GM21737 (cell line): ENCODE measurements around the gene COPS3.

Experiments
- ATAC-seq: cut with Tn5 transposase; IDR thresholded peaks from one replicate; pipeline ENCODE4 v1.9.1; 2021; ENCODE audit warnings: mild to moderate bottlenecking, moderate library complexity; ENCODE audit not compliant: unreplicated experiment

COPS3 gene

GRCh38 chr17:17246879-17247278, 34.2 kb downstream of the COPS3 start:
- ATAC-seq, result no peak

DNA sequence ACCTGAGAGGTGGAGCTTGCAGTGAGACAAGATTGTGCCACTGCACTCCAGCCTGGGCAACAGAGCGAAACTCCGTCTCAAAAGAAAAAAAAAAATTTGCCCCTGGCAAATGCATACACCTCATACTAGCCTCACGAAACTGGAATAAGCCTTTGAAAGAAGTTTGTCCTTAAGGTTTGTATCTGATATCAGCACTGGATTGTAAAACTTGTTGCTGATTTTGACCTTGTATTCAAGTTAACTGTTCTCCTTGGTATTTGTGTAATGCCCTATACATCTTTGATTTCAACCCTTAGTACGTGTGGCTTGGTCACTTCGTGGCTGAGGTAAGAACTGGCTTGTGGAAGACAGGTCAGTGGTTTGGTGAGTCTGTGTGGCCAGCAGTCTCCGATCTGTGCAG, 37.9 kb downstream of the COPS3 start:
- no peak for ATAC-seq

DNA sequence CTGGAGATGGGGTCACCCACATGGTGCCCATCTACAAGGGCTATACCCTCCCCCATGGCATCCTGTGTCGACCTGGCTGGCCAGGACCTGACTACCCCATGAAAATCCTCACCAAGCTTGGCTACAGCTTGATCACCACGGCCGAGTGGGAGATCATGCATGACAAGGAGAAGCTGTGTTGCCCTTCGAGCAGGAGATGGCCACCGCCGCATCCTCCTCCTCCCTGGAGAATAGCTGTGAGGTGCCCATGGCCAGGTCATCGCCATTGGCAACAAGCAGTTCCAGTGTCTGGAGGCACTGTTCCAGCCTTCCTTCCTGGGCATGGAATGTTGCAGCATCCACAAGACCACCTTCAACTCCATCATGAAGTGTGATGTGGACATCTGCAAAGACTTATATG, 38.8 kb downstream of the COPS3 start:
- no peak for ATAC-seq

- ATAC-seq, result no peak
Observed at GRCh38 chr17:17241656-17242055, 39.4 kb downstream of the COPS3 start.

DNA sequence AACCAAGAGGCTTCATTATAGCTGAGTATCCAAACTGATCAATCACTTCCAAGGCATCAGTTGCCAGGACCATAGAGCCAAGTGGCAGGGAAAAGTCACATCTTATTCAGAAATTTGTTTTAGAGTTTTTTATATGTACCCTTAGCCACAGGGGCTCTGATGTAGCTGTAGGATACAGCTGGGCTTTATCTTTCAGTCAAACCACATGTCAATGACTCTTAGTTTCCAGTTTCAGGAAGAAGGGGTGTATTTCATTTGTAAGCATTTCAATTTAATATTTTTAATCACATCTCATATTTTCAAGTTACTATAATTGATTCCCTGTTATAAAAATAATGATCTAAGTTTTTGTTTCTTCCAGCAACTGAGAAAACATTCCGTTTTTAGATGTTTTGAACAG, 41.2 kb downstream of the COPS3 start:
- no peak for ATAC-seq

GRCh38 chr17:17237026-17237799, 43.8 kb downstream of the COPS3 start, which contains the start of gene FLCN:
TSS of gene FLCN (minus strand) at chr17:17237168. CDS start at chr17:17228137, 9,031 bp downstream.
- ATAC-seq, result peak; percentile 71

DNA sequence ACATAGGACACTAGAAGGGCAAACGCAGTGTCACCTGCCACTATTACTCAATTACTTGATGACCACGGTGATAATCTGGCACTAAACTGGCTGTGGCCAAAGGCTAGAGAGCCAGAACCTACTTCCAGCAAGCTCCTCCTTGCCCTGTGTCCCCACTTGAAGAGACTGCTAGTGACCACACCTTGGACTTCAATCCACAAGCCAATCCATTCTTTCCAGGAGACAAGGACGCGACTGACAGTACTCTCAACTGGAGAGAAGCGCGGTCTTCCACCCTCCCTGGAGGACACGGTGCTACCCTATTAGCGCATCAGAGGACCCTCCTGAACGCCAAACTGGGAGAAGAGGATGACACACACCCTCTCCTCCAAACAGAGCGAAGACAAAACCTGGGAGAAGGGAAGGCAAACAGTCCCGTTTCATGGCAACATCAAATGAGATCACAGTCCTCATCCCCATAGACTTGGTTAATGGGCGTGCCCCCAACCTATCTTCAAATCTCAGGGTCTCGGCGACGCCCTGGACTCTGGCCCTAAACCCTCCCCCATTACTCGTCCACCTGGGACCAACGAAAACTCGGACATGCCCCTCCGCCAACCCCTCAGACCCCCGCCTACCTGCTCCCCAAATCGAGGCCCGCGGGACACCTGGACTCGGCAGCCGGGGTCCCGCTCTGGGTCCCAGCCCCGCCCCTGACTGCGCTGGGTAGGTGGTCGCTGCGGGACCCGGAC, 44.6 kb downstream of the COPS3 start:
- peak; percentile 4 for ATAC-seq

DNA sequence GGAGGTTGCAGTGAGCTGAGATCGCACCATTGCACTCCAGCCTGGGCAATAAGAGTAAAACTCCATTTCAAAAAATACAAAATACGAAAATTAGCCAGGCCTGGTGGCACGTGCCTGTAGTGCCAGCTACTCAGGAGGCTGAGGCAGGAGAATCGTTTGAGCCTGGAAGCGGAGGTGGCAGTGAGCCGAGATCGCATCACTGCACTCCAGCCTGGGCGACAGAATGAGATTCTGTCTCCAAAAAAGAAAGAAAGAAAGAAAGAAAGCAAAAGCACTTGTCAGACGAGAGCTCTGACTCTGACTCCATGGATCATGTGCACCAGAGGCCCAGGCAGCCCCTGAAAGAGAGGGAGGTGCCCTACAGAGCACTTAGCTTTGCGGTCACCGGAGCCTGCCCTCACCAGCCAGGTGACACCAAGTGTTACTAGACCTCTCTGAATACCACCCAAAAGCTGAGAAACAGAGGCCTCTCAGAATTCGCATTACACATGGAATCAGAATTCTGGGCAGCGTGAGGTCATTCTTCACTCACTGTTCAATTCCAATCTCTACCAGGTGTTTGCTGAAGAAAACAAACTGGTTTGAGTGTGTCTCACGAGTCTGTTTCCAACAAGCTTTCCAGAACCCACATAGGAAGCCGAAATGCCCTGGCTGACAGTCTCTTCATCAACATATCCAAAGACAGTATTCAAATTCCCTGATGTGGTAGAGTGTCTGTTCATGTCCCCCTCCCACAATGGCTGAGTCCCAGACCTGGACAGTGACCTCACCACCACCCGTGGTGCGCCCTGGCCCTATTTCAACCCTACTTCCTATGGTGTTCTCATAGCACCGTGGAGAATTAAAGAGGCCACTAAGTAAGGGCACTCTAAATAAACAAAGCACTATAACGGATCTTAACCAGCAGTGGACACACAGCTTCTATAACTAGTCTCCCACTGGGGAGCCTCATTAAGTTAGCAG, 45.6 kb downstream of the COPS3 start:
- ATAC-seq, result no peak

GRCh38 chr17:17232303-17232621, 48.8 kb downstream of the COPS3 start:
- ATAC-seq, result no peak

GRCh38 chr17:17231621-17232302, 49.3 kb downstream of the COPS3 start:
- no peak for ATAC-seq

GRCh38 chr17:17229416-17230384, 51.3 kb downstream of the COPS3 start:
- no peak for ATAC-seq

DNA sequence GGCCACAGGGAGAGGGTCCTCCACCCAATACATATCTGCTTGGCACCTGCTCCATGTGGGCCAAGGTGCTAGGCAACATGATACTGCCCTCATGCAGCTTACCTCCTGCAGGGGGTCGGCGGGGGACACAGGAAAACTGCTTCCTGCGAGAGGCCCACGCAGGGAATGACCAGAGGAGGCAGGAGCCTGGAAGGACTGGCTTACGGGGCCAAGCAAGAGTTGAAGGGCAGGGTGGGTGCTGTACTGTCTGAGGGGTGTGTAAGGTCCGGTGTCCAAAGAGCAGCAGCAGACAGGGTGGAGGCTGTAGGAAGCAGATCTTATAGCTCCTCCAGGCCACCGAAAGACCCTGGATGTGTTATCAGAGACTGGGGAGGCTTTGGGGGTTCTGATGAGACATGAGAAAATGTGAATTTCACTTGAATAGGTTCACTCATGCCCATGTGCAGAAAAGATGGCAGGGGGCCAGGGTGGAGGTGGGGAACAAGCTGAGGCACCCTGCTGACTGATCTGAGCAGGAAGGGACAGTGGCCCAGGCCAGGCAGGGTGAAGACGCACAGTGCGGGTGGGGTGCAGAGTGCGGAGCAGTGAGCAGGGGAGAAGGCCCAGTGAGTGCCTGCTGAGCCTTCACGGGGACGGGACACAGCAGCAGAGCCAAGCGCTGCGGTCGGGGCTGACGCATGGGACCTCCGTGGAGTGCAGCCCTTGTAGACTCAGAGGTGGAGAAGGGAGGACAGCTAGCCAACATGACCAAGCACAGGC, 52.3 kb downstream of the COPS3 start:
- no peak for ATAC-seq

- ATAC-seq, result no peak
Observed at GRCh38 chr17:17227608-17228520, 53.2 kb downstream of the COPS3 start.

- no peak for ATAC-seq
Observed at GRCh38 chr17:17226451-17227265, 54.4 kb downstream of the COPS3 start.

DNA sequence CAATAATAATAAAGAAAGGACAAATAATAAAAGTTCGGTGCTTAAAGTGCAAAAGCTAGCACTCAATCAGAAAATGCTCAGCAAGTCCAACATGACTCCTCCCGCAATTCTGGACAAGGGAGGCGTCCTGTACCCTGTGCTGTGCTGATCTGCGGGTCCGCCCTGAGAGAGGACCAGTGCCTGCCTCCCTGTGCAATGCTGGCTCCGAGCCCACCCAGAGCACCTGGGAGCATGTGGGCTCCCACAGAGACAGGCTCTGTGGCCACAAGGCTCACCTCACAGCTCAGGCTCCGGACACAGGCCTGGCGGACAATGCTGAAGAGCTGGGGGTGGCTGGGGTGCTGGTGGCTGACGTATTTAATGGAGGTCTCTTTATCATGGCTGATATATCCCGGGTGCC, 55.1 kb downstream of the COPS3 start:
- no peak for ATAC-seq

DNA sequence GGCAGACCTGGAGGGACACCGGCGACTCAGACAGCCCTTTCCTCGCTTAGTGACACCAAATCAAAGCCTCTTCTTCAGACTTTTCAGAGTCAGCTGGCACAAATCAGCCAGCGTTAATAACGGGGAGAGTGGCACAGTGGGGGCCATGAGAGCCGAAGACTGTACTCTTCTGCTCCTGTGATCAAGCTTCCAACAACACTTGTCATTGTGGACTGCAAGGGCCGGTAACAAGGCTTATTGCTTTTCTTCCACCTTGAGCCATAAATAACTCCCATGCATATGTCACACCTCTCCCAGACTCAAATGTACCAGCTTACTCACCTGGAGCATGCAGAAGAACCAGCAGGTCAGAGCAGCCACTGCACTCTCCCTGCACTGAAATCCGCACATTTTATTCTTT, 56.9 kb downstream of the COPS3 start:
- no peak for ATAC-seq

DNA sequence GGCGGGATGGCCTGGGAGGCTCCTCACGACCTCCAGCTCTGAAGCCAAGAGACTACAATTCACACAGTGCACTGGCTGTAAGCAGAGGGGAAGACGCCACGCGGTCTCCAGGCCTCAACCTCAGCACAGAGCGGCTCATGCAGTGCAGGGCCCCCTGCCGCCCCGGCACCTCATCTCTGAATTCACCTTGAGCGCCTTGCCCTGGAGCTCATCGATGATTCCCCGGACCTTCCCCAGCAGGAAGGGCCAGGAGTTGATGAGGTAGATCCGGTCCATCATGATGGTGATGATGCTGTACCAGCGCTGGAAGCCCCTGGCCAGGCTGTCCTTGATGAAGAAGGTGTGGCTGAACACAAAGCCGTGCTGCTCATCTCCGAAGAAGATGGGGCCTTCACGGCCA, 57.3 kb downstream of the COPS3 start:
- ATAC-seq, result no peak
